Activated CD4-positive, alpha-beta T cell treated with anti-CD3 and anti-CD28 coated beads, Interleukin-10, Interleukin-2, amounts not matched to agents 100 ng/mL and 50 ng/mL, durations not matched to agents 16 hours and 8 hours (primary cell): ENCODE data around the gene DTX3.
"Not testable (repeated sequence)": the region's sequence is repeated elsewhere in the genome, so short reads cannot be mapped to it uniquely, and the experiment has no call there.

ENCODE experiments used
- DNase-seq: peaks from one replicate; pipeline ENCODE4 v3.0.0-alpha.2; 2020

Gene DTX3

GRCh38 chr12:57583008-57583831 lies 21.4 kb upstream of the DTX3 start:
- peak; percentile 86 for DNase-seq

GRCh38 chr12:57584050-57584449 lies 20.6 kb upstream of the DTX3 start:
- DNase-seq: no peak

- DNase-seq: no peak
Measured at GRCh38 chr12:57584690-57585089, 19.9 kb upstream of the DTX3 start.

GRCh38 chr12:57585156-57585555 lies 19.5 kb upstream of the DTX3 start:
- DNase-seq: no peak

GRCh38 chr12:57586128-57586527 lies 18.5 kb upstream of the DTX3 start:
- no peak for DNase-seq

GRCh38 chr12:57586832-57587429 lies 17.7 kb upstream of the DTX3 start:
- no peak for DNase-seq

- DNase-seq: not testable (repeated sequence)
Measured at GRCh38 chr12:57588951-57589610, 15.5 kb upstream of the DTX3 start.

- DNase-seq: no peak
Measured at GRCh38 chr12:57590479-57590863, 14.2 kb upstream of the DTX3 start.

GRCh38 chr12:57590864-57591781 lies 13.5 kb upstream of the DTX3 start, which contains the start of gene PIP4K2C:
TSS of gene PIP4K2C (plus strand) at chr12:57591192. CDS start at chr12:57591290, 98 bp downstream.
- DNase-seq: peak; percentile 91

GRCh38 chr12:57591782-57592325 lies 12.8 kb upstream of the DTX3 start:
- no peak for DNase-seq

GRCh38 chr12:57592551-57593165 lies 12.0 kb upstream of the DTX3 start:
- no peak for DNase-seq

GRCh38 chr12:57593187-57593586 lies 11.4 kb upstream of the DTX3 start:
- DNase-seq: no peak

GRCh38 chr12:57600395-57600794 lies 4.2 kb upstream of the DTX3 start:
- no peak for DNase-seq

GRCh38 chr12:57602544-57602943 lies 2.1 kb upstream of the DTX3 start:
- no peak for DNase-seq

GRCh38 chr12:57603324-57603723 lies 1.3 kb upstream of the DTX3 start:
- no peak for DNase-seq

- no peak for DNase-seq
Measured at GRCh38 chr12:57603815-57604453, 690 bp upstream of the DTX3 start.

- DNase-seq: no peak
Measured at GRCh38 chr12:57604992-57605810, 577 bp downstream of the DTX3 start.

GRCh38 chr12:57605811-57606311 lies 1.2 kb downstream of the DTX3 start:
- no peak for DNase-seq

- DNase-seq: no peak
Measured at GRCh38 chr12:57606399-57606798, 1.8 kb downstream of the DTX3 start.

- DNase-seq: no peak
Measured at GRCh38 chr12:57606821-57607220, 2.2 kb downstream of the DTX3 start.
